ENCODE data around the gene MRM3. TPM values are rescaled to one million over a fixed set of nuclear protein-coding genes. Genes with fewer than 3 reads are reported as not detected.

The MRM3 gene, protein sequence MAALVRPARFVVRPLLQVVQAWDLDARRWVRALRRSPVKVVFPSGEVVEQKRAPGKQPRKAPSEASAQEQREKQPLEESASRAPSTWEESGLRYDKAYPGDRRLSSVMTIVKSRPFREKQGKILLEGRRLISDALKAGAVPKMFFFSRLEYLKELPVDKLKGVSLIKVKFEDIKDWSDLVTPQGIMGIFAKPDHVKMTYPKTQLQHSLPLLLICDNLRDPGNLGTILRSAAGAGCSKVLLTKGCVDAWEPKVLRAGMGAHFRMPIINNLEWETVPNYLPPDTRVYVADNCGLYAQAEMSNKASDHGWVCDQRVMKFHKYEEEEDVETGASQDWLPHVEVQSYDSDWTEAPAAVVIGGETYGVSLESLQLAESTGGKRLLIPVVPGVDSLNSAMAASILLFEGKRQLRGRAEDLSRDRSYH
- 10 to 100 TPM in 5 of 6 experiments, 1 to 10 TPM in 1; 10.0 to 18.1 (median 13.4) TPM for total RNA-seq
- long read RNA-seq, transcript MRM3-201 (4 exons, 1,809 nt) = major isoform, 5 of 11 reads
- long read RNA-seq, partial matches to known transcripts = 2 of 11 reads
- long read RNA-seq, other reads (novel, unspliced or antisense) = 0 of 11 reads

GRCh38 chr17:781805-782731 lies at the start of gene MRM3, which contains the start of gene GLOD4:
MRM3 (plus strand) TSS chr17:782353; CDS start chr17:782379, 26 bp downstream.
GLOD4 (minus strand) TSS chr17:782280; CDS start chr17:782255, 25 bp downstream.
- peaks cover 0 to 17% (median 10%) of the 10 kb centered on the region in 4 donors for H3K4me1 ChIP-seq
- peak; percentile 95 to 97 (median 96) for ATAC-seq
- intact Hi-C loops (cut with DNase I) = no loop called here
- DNase-seq = peak; percentile 91 to 94 (median 93)
- peak within 1 kb of the TSS; percentile 76 to 88 (median 80) for H3K27ac ChIP-seq
- peaks cover 0 to 14% (median 3%) of the 10 kb centered on the region in 4 donors for H3K36me3 ChIP-seq
- H3K4me3 ChIP-seq = peak within 1 kb of the TSS; percentile 86 to 98 (median 98)
- peak; percentile 59 for TF ChIP-seq POLR2A (IDR thresholded peaks at IDR 0.05)
- peak in 2 of 4 donors; percentile 10 to 38 for TF ChIP-seq CTCF (IDR thresholded peaks at IDR 0.05)
- no peaks in the 10 kb centered on the region for H3K9me3 ChIP-seq
- no peaks in the 10 kb centered on the region for H3K27me3 ChIP-seq
- WGBS (ENCODE audit: insufficient coverage, low coverage, low lambda C conversion rate, missing lambda C conversion rate) = under 1% methylated on average over 13 of the region's 87 CpGs

GRCh38 chr17:732902-733720 lies 49.0 kb upstream of the MRM3 start:
- ATAC-seq = peak; percentile 60 to 71 (median 66)
- Histone ChIP-seq H3K27ac (peak overlapping the region in 1 of 3 donors; percentile 61), H3K9me3 (no peaks in the 10 kb centered on the region), H3K4me3 (peak overlapping the region; percentile 61 to 69 (median 63)), H3K36me3 (no peaks in the 10 kb centered on the region), H3K27me3 (no peaks in the 10 kb centered on the region), H3K4me1 (no peaks in the 10 kb centered on the region)
- no peak for TF ChIP-seq CTCF (IDR thresholded peaks at IDR 0.05)
- no peak for TF ChIP-seq POLR2A (IDR thresholded peaks at IDR 0.05)
- DNase-seq = peak in 2 of 3 donors; percentile 62 to 70
- WGBS (ENCODE audit: insufficient coverage, low coverage, low lambda C conversion rate, missing lambda C conversion rate) = 4% methylated on average over 5 of the region's 57 CpGs
- intact Hi-C loops (cut with DNase I) = no loop called here

DNA sequence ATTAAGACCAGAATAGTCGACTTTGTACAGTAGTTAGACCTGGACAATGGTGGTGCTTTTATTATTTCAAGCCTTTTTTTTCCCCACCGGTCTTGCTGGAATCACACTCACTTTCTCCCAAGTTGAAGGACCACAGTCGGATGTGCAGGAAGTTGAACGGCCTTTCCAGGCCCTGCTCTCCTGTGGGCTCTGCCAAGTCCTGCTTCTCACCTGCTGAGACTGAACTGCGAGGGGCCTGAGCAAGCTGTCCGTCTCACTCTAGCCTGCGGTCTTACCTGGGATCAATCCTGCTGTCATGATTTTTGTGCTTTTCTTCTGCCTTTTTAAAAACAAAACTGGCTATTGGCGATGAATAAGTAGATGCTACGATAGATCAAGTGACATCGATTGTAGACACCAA lies 48.4 kb upstream of the MRM3 start:
- H3K27ac ChIP-seq = no peak overlapping the region
- no peaks in the 10 kb centered on the region for H3K9me3 ChIP-seq
- no peaks in the 10 kb centered on the region for H3K4me1 ChIP-seq
- TF ChIP-seq CTCF (IDR thresholded peaks at IDR 0.05) = no peak
- TF ChIP-seq POLR2A (IDR thresholded peaks at IDR 0.05) = no peak
- peak overlapping the region in 1 of 3 donors; percentile 61 for H3K4me3 ChIP-seq
- ATAC-seq (no peak), DNase-seq (no peak)
- H3K36me3 ChIP-seq = no peaks in the 10 kb centered on the region
- intact Hi-C loops (cut with DNase I) = no loop called here
- H3K27me3 ChIP-seq = no peaks in the 10 kb centered on the region
- WGBS (ENCODE audit: insufficient coverage, low coverage, low lambda C conversion rate, missing lambda C conversion rate) = 69% methylated on average over 6 of the region's 10 CpGs
